SK-N-SH (cell line): ENCODE results near the gene TSTD1.

Experiments
- EP300 ChIP-seq, 2 experiments: IDR thresholded peaks; 2 replicates each; pipeline versions ENCODE4 v1.4.0 to v1.6.1; 2012; ENCODE audit warnings: borderline replicate concordance in 1 of 2, low read depth in 1 of 2, low read length in 1 of 2
- FOSL2 ChIP-seq: IDR thresholded peaks from 2 replicates; pipeline ENCODE4 v1.4.0; 2012; ENCODE audit warnings: low read depth, mild to moderate bottlenecking, moderate library complexity, borderline replicate concordance
- FOXM1 ChIP-seq: IDR thresholded peaks from 2 replicates; pipeline ENCODE4 v1.4.0; 2012; ENCODE audit warnings: low read depth, mild to moderate bottlenecking
- JUND ChIP-seq: IDR thresholded peaks from 2 replicates; pipeline ENCODE4 v1.4.0; 2012
- NRF1 ChIP-seq: IDR thresholded peaks from 2 replicates; pipeline ENCODE4 v1.6.1; 2012; ENCODE audit warnings: low read depth, mild to moderate bottlenecking, low read length
- POLR2AphosphoS5 ChIP-seq: IDR thresholded peaks from 2 replicates; pipeline ENCODE4 v1.6.1; 2012; ENCODE audit warnings: low read depth, low read length
- RCOR1 ChIP-seq: fragments of 150-350 bp; IDR thresholded peaks from 2 replicates; pipeline ENCODE4 v1.6.1; 2017; ENCODE audit warnings: antibody characterized with exemption, low read length
- SMC3 ChIP-seq: IDR thresholded peaks from 2 replicates; pipeline ENCODE4 v1.6.1; 2012; ENCODE audit warnings: low read depth, low read length, improper control_type of control experiment
- TAF1 ChIP-seq: IDR thresholded peaks from 2 replicates; pipeline ENCODE4 v1.6.1; 2012; ENCODE audit warnings: low read depth, mild to moderate bottlenecking, low read length, moderate library complexity, borderline replicate concordance
- USF1 ChIP-seq: IDR thresholded peaks from 2 replicates; pipeline ENCODE4 v1.4.0; 2012; ENCODE audit warnings: low read depth, borderline replicate concordance
- TF ChIP-seq, protein P1 (sequence below): IDR thresholded peaks from 2 replicates; pipeline ENCODE4 v1.4.0; 2012; ENCODE audit warnings: low read depth, borderline replicate concordance
- TF ChIP-seq, protein P2 (sequence below): fragments of 200-600 bp; sonication (generic); IDR thresholded peaks from 2 replicates; pipeline ENCODE4 v1.6.1; 2017; ENCODE audit warnings: antibody characterized with exemption, mild to moderate bottlenecking, moderate library complexity

- no peak for TF ChIP-seq FOXM1
- TF ChIP-seq NRF1: no peak
- no peak for TF ChIP-seq FOSL2
- TF ChIP-seq, protein P1, sequence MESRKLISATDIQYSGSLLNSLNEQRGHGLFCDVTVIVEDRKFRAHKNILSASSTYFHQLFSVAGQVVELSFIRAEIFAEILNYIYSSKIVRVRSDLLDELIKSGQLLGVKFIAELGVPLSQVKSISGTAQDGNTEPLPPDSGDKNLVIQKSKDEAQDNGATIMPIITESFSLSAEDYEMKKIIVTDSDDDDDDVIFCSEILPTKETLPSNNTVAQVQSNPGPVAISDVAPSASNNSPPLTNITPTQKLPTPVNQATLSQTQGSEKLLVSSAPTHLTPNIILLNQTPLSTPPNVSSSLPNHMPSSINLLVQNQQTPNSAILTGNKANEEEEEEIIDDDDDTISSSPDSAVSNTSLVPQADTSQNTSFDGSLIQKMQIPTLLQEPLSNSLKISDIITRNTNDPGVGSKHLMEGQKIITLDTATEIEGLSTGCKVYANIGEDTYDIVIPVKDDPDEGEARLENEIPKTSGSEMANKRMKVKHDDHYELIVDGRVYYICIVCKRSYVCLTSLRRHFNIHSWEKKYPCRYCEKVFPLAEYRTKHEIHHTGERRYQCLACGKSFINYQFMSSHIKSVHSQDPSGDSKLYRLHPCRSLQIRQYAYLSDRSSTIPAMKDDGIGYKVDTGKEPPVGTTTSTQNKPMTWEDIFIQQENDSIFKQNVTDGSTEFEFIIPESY: no peak
- TF ChIP-seq, protein P2, sequence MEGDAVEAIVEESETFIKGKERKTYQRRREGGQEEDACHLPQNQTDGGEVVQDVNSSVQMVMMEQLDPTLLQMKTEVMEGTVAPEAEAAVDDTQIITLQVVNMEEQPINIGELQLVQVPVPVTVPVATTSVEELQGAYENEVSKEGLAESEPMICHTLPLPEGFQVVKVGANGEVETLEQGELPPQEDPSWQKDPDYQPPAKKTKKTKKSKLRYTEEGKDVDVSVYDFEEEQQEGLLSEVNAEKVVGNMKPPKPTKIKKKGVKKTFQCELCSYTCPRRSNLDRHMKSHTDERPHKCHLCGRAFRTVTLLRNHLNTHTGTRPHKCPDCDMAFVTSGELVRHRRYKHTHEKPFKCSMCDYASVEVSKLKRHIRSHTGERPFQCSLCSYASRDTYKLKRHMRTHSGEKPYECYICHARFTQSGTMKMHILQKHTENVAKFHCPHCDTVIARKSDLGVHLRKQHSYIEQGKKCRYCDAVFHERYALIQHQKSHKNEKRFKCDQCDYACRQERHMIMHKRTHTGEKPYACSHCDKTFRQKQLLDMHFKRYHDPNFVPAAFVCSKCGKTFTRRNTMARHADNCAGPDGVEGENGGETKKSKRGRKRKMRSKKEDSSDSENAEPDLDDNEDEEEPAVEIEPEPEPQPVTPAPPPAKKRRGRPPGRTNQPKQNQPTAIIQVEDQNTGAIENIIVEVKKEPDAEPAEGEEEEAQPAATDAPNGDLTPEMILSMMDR: no peak
- TF ChIP-seq RCOR1: no peak
- TF ChIP-seq TAF1: no peak
- no peak for TF ChIP-seq JUND
- no peak for TF ChIP-seq USF1
- TF ChIP-seq POLR2AphosphoS5: no peak
- TF ChIP-seq EP300 (IDR thresholded peaks at IDR 0.05; ENCODE audit: borderline replicate concordance in 1 of 2, low read depth in 1 of 2, low read length in 1 of 2): no peak
- no peak for TF ChIP-seq SMC3
These were observed 39.4 kb downstream of the TSTD1 start for GRCh38 chr1:160999376-160999775.
